Measurements from ENCODE around the gene ICAM2. TPM values are rescaled to one million over a fixed set of nuclear protein-coding genes. Genes with fewer than 3 reads are reported as not detected.

The ICAM2 gene
- total and polyA plus RNA-seq, 9 donors: 6.8 to 34.2 (median 19.9) TPM

DNA sequence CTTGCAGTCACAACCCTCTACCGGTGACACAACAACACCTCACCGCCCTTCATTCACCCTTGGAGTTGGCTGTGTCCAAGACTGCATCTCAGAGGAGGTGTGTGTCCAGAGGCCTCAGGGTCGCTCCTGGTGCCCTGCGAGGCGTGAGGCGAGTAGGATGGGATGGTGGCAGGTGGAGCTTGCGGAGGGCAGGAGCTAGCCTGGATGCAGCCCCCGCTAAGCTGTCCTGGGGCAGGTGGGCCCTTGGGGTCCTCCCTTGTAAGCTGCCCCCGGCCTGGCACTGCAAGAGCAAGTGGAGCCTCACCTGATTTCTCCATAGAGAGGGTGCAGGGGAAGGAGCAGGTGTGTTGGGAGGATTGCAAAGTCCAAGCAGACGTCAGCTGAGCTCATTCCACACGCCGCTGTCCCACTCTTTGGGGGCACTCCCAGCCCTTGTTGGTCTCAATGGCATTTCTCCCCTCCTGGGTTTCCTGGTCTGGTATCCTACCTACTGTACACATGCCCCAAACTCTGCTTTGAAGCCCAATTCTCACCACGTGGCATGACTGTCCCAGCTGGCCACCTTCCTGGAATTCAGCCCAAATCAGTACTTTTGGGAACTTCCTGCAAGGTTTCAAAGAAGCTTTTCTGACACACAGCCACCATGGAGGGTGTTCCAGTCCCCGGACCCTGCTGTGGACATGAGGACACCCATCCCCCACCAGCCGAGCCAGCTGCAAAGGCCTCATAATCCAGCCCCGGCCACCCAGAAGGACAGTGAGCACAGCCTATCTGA, 18.1 kb upstream of the ICAM2 start:
- TF ChIP-seq, protein P1, sequence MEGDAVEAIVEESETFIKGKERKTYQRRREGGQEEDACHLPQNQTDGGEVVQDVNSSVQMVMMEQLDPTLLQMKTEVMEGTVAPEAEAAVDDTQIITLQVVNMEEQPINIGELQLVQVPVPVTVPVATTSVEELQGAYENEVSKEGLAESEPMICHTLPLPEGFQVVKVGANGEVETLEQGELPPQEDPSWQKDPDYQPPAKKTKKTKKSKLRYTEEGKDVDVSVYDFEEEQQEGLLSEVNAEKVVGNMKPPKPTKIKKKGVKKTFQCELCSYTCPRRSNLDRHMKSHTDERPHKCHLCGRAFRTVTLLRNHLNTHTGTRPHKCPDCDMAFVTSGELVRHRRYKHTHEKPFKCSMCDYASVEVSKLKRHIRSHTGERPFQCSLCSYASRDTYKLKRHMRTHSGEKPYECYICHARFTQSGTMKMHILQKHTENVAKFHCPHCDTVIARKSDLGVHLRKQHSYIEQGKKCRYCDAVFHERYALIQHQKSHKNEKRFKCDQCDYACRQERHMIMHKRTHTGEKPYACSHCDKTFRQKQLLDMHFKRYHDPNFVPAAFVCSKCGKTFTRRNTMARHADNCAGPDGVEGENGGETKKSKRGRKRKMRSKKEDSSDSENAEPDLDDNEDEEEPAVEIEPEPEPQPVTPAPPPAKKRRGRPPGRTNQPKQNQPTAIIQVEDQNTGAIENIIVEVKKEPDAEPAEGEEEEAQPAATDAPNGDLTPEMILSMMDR (IDR thresholded peaks at IDR 0.05): no peak
- TF ChIP-seq POLR2A (IDR thresholded peaks at IDR 0.05) (no peak), EP300 (IDR thresholded peaks at IDR 0.05) (no peak)
- H3K27me3 ChIP-seq: no peaks in the 10 kb centered on the region
- WGBS, 3 donors: 85 to 90% (median 89%) methylated on average over 16 of the region's 16 CpGs
- no peak for DNase-seq
- peaks cover 19% of the 10 kb centered on the region for H3K4me1 ChIP-seq (ENCODE audit: insufficient read depth)
- intact Hi-C loops (cut with DNase I): no loop called here
- H3K36me3 ChIP-seq: no peaks in the 10 kb centered on the region
- no peaks in the 10 kb centered on the region for H3K9me3 ChIP-seq
- no peak overlapping the region for H3K4me3 ChIP-seq
- H3K27ac ChIP-seq: no peak overlapping the region

GRCh38 chr17:64037802-64038201, 17.4 kb upstream of the ICAM2 start:
- TF ChIP-seq, protein P1 (IDR thresholded peaks at IDR 0.05): no peak
- TF ChIP-seq EP300 (IDR thresholded peaks at IDR 0.05) (no peak), POLR2A (IDR thresholded peaks at IDR 0.05) (no peak)

DNA sequence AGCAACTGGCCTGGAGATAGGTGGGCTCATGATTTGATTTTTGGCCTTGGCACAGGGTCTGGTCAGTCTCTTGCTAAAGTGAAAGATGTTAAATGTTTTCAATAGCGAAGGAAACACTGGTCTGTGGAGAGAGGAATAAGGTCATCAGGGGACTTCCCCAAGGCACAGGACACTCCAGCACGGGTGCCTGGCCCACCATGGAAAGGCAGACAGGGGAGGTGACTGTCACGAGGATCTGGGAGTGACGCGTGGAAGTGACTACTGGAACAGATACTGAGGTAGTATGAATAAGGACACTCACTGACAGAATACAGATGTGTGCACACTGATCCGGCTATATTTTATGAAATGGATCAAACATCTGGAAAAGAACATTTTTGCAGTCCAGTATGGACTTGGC, 16.7 kb upstream of the ICAM2 start:
- intact Hi-C loops (cut with DNase I): no loop called here
- no peak for DNase-seq
- Histone ChIP-seq H3K4me3 (no peak overlapping the region), H3K36me3 (no peaks in the 10 kb centered on the region), H3K27ac (no peak overlapping the region), H3K9me3 (no peaks in the 10 kb centered on the region), H3K27me3 (no peaks in the 10 kb centered on the region), H3K4me1 (ENCODE audit: insufficient read depth) (peaks cover 13% of the 10 kb centered on the region)
- WGBS, 3 donors: 87% methylated on average over 6 of the region's 6 CpGs
- TF ChIP-seq, protein P1 (IDR thresholded peaks at IDR 0.05): no peak
- TF ChIP-seq POLR2A (IDR thresholded peaks at IDR 0.05): no peak
- no peak for TF ChIP-seq EP300 (IDR thresholded peaks at IDR 0.05)

More at GRCh38 chr17:64037802-64038201, 17.4 kb upstream of the ICAM2 start:
- Histone ChIP-seq H3K4me3 (no peak overlapping the region), H3K27ac (no peak overlapping the region), H3K9me3 (no peaks in the 10 kb centered on the region), H3K27me3 (no peaks in the 10 kb centered on the region), H3K36me3 (no peaks in the 10 kb centered on the region), H3K4me1 (ENCODE audit: insufficient read depth) (peaks cover 13% of the 10 kb centered on the region)
- WGBS, 3 donors: 95 to 98% (median 97%) methylated on average over 5 of the region's 5 CpGs
- no peak for DNase-seq
- intact Hi-C loops (cut with DNase I): no loop called here

DNA sequence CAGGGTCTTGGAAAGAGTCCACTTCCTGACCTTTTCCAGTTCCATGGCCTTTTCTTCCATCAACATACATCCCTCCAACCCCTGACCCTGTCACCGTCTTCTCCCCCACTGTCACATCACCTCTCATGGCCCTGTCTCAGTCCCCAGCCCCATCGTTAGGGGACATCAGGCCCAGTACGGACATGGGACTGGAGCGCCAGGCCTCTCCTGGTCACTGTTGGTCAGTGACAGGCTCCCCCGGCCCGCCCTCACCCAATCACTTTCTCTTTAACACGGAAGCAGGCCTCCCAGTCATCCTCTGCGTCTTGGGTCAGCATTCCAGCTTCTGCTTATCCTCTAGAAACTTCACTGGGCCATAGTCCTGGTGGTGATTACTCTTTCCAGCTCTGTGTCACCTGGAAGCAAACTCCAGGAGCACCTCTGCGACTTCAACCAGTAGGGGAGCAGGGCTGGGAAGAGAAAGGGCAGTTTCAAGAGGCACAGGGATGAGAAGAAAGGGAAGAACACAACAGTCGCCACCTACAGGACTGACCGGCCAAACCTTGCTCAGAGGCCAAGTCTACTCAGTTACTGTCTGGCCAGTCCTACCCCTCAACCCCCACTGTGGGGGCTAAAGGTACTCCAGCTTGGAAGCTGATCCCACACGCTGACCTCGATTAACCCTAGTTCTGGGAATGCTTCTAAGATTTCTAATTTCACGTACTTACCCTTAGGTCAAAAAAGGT, 15.9 kb upstream of the ICAM2 start:
- DNase-seq: no peak
- Histone ChIP-seq H3K4me3 (no peak overlapping the region), H3K9me3 (no peaks in the 10 kb centered on the region), H3K27ac (no peak overlapping the region), H3K27me3 (no peaks in the 10 kb centered on the region), H3K4me1 (ENCODE audit: insufficient read depth) (peaks cover 8% of the 10 kb centered on the region), H3K36me3 (no peaks in the 10 kb centered on the region)
- TF ChIP-seq EP300 (IDR thresholded peaks at IDR 0.05) (no peak), POLR2A (IDR thresholded peaks at IDR 0.05) (no peak)
- TF ChIP-seq, protein P1 (IDR thresholded peaks at IDR 0.05): no peak
- intact Hi-C loops (cut with DNase I): no loop called here
- 88 to 91% (median 90%) methylated on average over 14 of the region's 14 CpGs for WGBS, 3 donors

Data from ovary (tissue), 9 donors.